ELF-1 (cell line): ENCODE data around the gene TEX30.

Experiments used
- DNase-seq: peaks from one replicate; pipeline ENCODE4 v3.0.0-alpha.2; 2016; ENCODE audit warnings: low read depth, low spot score

The TEX30 gene

DNA sequence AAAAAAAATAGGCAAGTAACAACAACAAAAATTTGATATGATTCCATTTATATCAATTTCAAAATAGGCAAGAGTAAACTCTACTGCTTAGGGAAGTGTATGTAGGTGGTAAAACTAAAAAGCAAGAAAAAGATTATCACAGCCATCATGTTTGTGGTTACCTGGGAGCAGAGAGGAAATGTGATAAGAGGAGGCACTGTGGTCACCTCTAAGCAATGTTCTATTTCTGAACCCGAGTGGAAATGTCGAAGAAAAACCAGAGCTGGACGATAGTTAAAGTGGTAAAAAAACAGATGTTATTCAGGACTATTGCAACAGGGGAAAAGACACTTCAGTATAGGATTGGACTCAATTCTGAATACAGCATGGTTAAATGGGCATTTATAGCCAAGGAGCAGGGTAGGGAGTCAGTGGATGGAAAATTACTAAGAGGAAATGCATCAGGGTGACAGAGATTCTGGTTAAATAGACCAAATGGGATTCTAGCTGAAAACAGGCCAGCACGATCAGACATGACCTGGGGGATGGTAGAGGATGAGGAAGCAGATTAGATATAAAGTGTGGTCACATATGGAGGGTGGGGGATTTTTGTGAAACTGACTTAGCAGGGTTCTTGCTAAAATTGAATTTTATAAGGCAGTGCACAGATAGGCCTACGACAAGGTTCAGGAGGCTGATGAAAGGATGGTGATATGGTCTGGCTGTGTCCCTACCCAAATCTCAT, 6.0 kb upstream of the TEX30 start:
- no peak for DNase-seq

DNA sequence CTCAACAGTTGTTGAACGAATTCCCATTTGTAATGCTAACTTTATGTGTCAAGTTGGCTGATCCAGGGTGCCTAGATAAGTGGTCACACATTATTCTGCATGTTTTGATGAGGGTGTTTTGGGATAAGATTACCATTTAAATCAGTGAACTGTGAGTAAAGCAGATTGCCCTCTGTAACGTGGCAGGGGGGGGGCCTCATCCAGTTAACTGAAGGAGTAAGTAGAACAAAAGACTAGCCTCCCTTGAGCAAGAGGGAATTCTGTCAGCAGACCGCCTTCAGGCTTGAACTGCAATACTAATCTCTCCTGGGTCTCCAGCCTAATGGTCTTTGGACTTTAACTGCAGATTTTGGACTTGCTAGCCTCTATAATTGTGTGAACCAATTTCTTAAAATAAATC, 4.2 kb upstream of the TEX30 start:
- DNase-seq = no peak

DNA sequence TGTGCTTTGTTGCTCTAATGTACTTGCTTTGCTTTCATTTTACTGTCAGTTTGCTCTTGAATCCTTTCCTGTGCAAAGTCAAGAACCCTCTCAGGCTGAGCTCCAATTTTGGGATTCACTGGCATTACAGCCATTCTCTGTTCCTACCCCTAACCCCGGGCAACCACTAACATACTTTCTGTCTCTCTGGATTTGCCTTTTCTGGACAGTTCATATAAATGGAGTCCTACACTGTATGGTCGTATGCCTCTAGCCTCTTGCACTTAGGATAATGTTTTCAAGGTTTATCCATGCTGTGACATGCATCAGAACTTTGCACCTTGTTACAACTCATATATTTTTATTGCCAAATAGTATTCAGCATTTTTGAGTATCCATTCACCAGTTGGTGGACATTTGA, 2.7 kb upstream of the TEX30 start:
- no peak for DNase-seq

- DNase-seq = no peak
Measured at GRCh38 chr13:102774591-102775520, 1.3 kb upstream of the TEX30 start.

DNA sequence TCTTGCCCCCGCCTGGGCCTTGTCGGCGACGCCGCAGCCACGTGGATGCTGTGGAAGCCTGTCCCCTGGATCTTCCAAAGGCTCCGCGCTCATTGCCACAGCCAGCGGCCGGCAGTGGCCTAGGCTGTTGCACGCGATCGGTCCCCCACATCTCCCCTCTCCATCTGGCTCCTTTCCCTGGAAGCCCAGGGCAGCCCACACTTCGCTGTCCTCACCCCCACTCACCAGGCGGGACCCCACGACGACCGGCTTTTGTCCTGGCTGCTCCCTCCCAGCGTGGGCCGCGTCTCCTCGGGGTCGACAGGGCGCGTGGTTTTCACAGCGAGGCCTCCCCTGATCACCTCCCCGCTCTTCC, 605 bp upstream of the TEX30 start:
- DNase-seq = no peak

- DNase-seq = no peak
Measured at GRCh38 chr13:102772042-102772425, 1.6 kb downstream of the TEX30 start.

GRCh38 chr13:102771298-102772041, 2.1 kb downstream of the TEX30 start:
- no peak for DNase-seq

GRCh38 chr13:102770435-102770834, 3.2 kb downstream of the TEX30 start:
- no peak for DNase-seq

DNA sequence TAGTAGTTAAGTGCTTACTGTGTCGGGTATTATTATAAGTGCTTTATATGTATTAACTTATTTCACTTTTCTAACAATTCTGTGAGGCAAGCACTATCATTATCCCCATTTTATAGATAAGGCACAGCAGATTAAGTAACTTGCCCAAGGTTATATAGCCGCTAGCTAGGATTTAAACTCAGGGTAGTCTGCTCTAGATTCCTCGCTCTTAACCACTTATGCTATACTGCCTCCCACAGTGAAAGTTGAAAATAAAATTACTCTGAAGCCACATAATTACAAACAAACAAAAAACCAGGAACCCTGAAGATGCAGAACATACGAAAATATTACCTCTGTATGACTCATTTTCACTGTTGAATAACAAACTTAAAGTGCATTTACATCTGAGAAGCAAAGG, 3.9 kb downstream of the TEX30 start:
- DNase-seq = no peak

- no peak for DNase-seq
Measured at GRCh38 chr13:102768909-102769308, 4.7 kb downstream of the TEX30 start.

DNA sequence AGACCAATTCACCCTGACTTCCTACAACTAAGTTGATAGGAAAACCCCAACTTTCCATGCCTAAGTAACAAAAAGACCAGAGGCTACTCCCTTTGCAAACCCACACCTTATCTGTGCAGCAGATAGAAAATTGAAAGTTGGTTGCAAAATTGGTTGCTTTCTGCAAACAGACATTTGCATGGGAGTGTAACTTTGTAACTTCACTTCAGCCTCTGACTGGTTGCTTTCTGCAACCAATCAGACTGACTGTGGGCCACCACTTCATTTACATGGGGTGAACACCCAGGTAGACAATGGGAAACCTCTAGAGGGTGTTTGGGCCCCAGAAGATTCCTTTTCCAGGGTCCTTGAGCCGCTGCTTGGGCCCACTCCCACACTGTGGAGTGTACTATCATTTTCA, 9.8 kb downstream of the TEX30 start:
- no peak for DNase-seq

DNA sequence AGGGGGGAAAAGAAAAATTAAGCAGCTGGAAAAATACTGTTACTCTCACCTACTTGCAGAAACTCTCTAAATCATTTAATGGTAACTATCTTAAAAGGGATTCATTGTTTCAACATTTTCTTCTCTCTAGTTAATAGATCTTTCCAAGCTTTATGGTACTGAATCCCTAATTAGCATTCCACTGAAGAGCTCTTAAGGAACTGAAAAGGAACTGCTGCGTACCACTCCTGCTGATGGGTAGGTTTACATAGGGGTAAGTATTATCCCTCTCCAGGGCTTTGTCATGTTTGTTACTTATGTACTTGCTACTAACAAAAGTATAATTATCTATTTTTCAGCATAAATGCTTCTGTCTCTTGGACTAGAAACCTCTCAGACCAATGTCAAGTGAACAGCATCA, 12.5 kb downstream of the TEX30 start:
- no peak for DNase-seq

- no peak for DNase-seq
Measured at GRCh38 chr13:102758842-102759241, 14.7 kb downstream of the TEX30 start.

DNA sequence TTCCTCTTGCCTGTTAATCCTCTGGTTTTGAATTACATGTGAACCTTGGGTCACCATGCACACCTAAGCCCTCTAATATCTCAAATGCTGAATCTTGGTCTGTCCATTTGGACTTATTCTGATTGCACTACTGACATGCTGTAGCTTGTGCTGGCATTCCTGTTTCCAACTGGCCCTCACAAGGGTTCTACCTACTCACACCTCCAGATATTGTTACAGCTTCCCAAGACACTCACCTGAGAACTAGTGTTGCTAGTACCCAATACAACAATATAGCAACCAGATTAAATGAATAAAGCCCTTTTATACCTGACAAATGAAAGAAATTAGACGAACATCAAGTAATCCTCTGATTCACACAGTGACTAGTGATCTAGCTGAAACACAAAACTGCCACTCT, 16.6 kb downstream of the TEX30 start:
- DNase-seq = no peak

DNA sequence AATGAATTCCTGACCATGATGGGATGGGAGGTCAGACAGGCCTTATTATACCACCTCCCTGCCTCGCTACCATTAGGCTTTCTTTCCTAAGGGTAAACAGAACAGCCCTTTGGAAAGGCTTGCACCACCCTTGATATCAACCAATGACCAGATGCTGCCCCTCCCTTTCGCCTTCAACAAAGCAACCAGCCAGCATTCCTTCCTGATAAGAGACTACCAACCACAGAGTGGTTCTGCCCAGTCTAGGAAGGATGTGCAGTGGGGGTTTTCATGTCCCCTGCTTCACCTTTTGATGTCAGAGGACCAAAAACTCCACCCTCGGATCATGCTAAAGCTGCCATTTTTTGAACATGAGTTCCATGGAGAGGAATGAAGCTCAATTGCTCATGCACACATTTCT, 21.7 kb downstream of the TEX30 start:
- DNase-seq = no peak

- DNase-seq = no peak
Measured at GRCh38 chr13:102742506-102742905, 31.1 kb downstream of the TEX30 start.

- DNase-seq = no peak
Measured at GRCh38 chr13:102742101-102742500, 31.5 kb downstream of the TEX30 start.

GRCh38 chr13:102729560-102730270, 43.9 kb downstream of the TEX30 start:
- DNase-seq = no peak

GRCh38 chr13:102726430-102726829, 47.2 kb downstream of the TEX30 start:
- DNase-seq = no peak

GRCh38 chr13:102724923-102725322, 48.7 kb downstream of the TEX30 start:
- no peak for DNase-seq

DNA sequence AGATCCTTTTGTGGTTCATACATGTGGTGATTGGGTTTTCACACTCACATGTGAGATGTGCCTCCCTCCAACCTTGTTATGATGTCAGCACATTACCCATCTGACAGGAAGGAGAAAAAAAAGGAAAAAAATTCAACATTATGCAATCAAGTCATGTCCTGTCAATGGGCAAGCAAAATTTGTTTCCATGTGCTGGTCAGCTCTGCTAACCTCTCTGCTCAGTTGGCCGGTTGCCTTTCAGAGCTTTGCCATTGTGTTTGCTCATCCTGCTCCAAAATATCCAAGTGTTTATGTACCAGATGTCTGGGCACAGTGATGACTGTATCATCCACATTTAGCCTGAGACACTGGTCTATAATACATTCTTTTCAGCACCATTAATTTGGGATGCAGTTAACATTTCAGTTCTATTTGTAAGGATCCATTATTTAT, 51.8 kb downstream of the TEX30 start:
- no peak for DNase-seq

GRCh38 chr13:102718746-102719145, 54.8 kb downstream of the TEX30 start:
- DNase-seq = no peak
